Mucosa of rectum (tissue), 2 donors: Measurements from ENCODE around the gene MYMK.

Experiments used
- H3K27ac ChIP-seq, 2 donors: one replicate each; pipeline ENCODE4 v1.7.0; 2013; ENCODE audit warnings: inconsistent platforms in 2 of 2, low read depth in 2 of 2, low read length in 2 of 2
- H3K27me3 ChIP-seq, 2 donors: one replicate each; pipeline ENCODE4 v1.7.0; 2013; ENCODE audit warnings: low read length in 2 of 2; ENCODE audit not compliant: control insufficient read depth in 2 of 2, insufficient read depth in 2 of 2
- H3K36me3 ChIP-seq, 2 donors: one replicate each; pipeline ENCODE4 v1.7.0; 2013; ENCODE audit warnings: low read length in 2 of 2; ENCODE audit not compliant: control insufficient read depth in 2 of 2, insufficient read depth in 2 of 2
- H3K4me1 ChIP-seq, 2 donors: one replicate each; pipeline ENCODE4 v1.7.0; 2013; ENCODE audit warnings: low read length in 2 of 2, mild to moderate bottlenecking in 1 of 2; ENCODE audit not compliant: control insufficient read depth in 2 of 2, insufficient read depth in 2 of 2
- H3K4me3 ChIP-seq, 2 donors: one replicate each; pipeline ENCODE4 v1.7.0; 2013; ENCODE audit warnings: low read length in 2 of 2
- H3K9ac ChIP-seq, 2 donors: one replicate each; pipeline ENCODE4 v1.7.0; 2013; ENCODE audit warnings: low read length in 2 of 2, low read depth in 1 of 2, mild to moderate bottlenecking in 1 of 2
- H3K9me3 ChIP-seq, 2 donors: one replicate each; pipeline ENCODE4 v1.7.0; 2013; ENCODE audit warnings: low read length in 2 of 2; ENCODE audit not compliant: control insufficient read depth in 2 of 2
- donor health status: healthy.
- donor health status: Normal muscosa, but diverticular disease.

MYMK gene

DNA sequence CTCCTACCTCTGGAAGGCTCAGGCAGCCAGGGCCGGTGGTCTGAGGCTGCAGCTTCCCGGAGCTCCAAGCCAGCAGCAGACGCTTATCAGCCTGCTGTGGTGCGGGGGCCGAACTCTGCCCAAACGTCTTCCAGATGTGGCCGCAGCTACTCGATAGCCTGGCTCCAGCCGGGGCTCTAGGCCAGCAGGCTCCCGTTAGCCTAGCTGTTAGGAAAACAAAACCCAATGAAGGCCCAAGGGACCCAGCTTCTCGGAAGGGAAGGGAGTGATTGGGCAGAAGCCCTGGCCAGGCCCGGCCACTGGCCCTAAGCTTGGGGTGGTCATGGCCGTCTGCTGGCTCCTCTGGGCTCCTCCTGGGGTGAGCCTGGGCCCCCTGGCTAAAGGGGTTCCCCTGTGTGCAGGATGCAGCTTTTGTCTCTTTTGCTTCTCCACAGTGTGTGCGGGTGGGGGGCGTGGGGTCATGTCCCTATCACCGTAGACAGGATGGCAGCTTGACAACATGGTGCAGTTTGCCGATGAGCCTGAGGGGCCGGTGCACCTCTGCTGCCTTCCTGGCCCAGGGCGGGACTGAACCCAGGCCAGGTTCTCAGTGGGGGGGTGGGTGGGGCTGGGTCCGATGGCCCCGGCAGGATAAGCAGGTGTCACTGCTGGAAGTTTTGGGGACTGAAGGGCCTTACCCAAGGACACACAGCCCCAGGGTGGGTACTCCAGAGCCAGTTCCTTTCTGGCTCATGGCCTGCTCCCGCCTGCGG is 18.7 kb downstream of the MYMK start:
- Histone ChIP-seq H3K36me3 (no peaks in the 10 kb centered on the region), H3K9ac (no peak overlapping the region), H3K27ac (peak overlapping the region in 1 of 2 donors; percentile 4), H3K4me1 (peaks cover 11 to 14% of the 10 kb centered on the region in 2 donors), H3K4me3 (no peak overlapping the region), H3K9me3 (peaks cover 8% of the 10 kb centered on the region in 2 donors), H3K27me3 (peaks cover 3 to 4% of the 10 kb centered on the region in 2 donors)

DNA sequence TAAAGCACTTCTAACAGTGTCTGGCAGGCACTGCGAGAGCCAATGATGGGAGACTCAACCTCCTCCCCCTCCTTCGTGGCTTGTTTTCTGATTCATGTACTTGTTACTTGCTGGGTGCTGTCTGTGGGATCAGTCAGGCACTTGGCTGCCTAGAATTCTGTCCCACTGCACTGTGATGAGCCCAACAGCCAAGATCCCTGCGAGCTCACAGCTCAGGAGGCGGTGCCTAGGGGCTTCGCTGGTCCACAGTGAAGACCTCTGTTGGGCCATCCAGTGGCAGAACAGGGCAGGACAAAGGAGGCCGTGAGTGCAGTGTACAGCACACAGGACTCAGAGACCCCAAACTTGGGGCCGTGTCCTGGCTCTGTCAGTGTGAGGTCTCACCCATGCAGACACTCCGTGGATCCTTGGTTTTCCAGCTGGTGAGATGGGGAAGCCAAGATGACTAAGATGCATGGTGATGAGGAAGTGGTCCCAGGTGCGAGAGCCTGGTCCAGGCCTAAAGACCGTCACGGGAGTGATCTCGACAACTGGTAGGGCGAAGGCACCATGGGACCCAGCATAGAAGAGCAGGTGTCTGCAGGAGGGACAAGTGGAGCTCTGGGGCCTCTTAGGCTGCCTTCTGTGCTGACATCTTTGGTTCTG is 19.5 kb downstream of the MYMK start:
- Histone ChIP-seq H3K9ac (no peak overlapping the region), H3K4me3 (no peak overlapping the region), H3K27ac (peak overlapping the region in 1 of 2 donors; percentile 4), H3K27me3 (peaks cover 3 to 4% of the 10 kb centered on the region in 2 donors), H3K9me3 (peaks cover 8% of the 10 kb centered on the region in 2 donors), H3K36me3 (no peaks in the 10 kb centered on the region), H3K4me1 (peaks cover 11 to 14% of the 10 kb centered on the region in 2 donors)

DNA sequence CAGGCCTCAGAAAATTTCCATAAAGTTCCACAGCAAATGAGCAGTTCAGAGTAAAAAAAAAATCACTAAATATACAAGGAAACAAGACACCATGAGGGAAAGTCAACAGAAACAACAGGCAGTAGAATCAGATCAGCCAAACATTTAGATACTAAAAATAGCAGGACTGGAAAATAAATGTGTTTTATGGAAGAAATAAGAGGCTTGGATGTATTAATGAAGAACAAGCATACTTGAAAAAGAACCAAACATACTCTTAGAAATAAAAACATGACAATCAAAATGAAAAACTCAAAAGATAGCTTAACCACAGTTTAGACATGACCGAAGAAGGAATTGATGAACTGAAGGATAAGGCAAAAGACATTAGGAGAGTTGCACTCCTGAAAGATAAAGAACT is 22.6 kb downstream of the MYMK start:
- H3K27me3 ChIP-seq, result peaks cover 1 to 3% of the 10 kb centered on the region in 2 donors
- H3K9ac ChIP-seq, result no peak overlapping the region
- H3K4me3 ChIP-seq, result no peak overlapping the region
- H3K9me3 ChIP-seq, result peaks cover 8% of the 10 kb centered on the region in 2 donors
- H3K36me3 ChIP-seq, result no peaks in the 10 kb centered on the region
- H3K27ac ChIP-seq, result no peak overlapping the region
- H3K4me1 ChIP-seq, result peaks cover 0 to 14% of the 10 kb centered on the region in 2 donors

DNA sequence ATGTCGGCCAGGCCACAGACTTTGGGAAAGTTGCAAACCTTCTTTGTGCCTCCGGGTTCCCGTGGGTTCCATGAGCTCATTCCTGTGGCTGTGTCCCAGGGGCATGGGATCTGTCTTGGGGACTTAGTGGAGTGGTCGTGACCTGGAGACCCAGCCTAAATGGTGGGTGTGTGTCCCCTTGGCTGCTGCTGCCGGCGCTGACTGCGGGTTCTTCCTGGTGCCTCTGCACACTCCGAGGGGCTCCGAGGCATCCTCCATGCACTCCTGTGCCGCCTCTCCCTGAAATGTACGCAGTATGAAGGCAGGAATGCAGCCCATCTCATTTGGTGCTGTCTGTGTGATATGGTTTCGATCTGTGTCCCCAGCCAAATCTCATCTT is 24.9 kb downstream of the MYMK start:
- Histone ChIP-seq H3K36me3 (no peaks in the 10 kb centered on the region), H3K4me1 (peaks cover 2 to 11% of the 10 kb centered on the region in 2 donors), H3K27me3 (peaks cover 1 to 6% of the 10 kb centered on the region in 2 donors), H3K9me3 (peaks cover 8% of the 10 kb centered on the region in 2 donors), H3K9ac (no peak overlapping the region), H3K4me3 (no peak overlapping the region), H3K27ac (peak overlapping the region; percentile 6 to 37)

DNA sequence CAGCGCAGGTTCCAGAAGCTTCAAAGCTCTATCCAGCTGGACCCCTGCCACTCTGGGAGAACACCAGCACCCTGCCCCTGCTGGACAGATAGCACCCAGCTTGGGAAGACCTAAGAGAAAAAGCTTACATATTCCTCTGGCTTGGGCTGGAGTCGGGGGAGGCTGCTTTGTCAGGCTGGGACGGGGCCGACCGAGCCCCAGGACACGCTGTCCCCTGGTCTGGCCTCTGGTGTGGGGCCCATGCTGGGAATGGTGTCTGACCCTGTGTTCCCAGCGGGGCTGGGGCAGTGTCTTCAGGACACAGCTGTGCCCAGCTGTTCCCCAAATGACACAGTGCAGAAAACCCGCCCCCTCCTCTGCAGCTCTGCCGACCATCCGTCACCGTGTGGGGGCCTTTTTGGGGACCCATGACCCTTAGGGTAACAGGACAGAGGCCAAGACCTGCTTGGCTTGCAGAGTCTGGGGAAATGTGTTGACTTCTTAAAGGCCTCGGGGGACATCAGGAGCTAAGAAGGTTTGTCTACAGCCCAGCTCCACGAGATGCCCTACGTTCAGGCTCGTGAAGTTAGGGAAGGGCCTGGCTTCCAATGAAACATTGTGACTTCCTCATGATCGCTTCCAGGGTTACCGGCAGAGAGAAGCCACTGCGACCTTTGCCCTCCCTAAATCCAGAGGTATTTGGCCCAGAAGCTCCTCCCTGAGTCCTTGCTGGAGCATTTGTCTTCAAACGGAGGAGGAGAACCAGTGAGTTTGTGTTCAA is 25.4 kb downstream of the MYMK start:
- Histone ChIP-seq H3K4me3 (no peak overlapping the region), H3K27ac (peak overlapping the region; percentile 6 to 37), H3K9ac (no peak overlapping the region), H3K9me3 (peaks cover 8% of the 10 kb centered on the region in 2 donors), H3K4me1 (peaks cover 2 to 11% of the 10 kb centered on the region in 2 donors), H3K36me3 (no peaks in the 10 kb centered on the region), H3K27me3 (peaks cover 1 to 6% of the 10 kb centered on the region in 2 donors)

- H3K4me1 ChIP-seq, result peaks cover 2 to 14% of the 10 kb centered on the region in 2 donors
- no peaks in the 10 kb centered on the region for H3K36me3 ChIP-seq
- peaks cover 5 to 7% of the 10 kb centered on the region in 2 donors for H3K9me3 ChIP-seq
- H3K27me3 ChIP-seq, result peaks cover 1 to 6% of the 10 kb centered on the region in 2 donors
- H3K27ac ChIP-seq, result no peak overlapping the region
- H3K4me3 ChIP-seq, result no peak overlapping the region
- no peak overlapping the region for H3K9ac ChIP-seq
Measured at GRCh38 chr9:133496861-133497842, 27.6 kb downstream of the MYMK start.

DNA sequence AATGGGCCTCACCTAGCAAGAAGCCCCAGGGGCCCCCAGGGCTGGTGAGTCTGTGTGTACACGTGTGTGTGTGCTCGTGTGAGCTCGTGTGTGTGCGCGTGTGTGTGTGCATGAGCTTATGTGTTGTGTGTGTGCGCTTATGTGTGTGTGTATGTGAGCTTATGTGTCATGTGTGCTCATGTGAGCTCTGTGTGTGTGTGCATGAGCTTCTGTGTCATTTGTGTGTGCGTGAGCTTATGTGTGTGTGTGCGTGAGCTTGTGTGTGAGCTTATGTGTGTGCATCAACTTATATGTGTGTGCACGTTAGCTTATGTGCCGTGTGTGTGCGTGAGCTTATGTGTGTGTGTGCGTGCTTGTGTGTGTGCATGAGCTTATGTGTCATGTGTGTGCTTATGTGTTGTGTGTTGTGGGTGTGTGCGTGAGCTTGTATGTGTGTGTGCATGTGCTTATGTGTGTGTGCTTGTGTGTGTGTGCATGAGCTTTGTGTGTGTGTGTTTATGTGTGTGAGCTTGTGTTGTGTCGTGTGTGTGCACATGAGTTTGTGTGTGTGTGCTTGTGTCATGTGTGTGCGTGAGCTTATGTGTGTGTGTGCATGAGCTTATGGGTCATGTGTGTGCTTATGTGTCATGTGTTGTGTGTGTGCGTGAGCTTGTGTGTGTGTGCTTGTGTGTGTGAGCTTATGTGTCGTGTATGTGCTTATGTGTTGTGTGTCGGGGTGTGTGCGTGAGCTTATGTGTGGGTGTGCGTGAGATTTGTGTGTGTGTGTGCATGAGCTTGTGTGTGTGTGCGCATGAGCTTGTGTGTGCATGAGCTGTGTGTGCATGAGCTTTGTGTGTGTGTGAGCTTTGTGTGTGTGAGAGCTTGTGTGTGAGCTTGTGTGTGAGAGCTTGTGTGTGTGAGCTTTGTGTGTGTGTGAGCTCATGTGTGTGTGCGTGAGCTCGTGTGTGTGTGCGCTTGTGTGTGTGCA is 29.1 kb downstream of the MYMK start:
- no peaks in the 10 kb centered on the region for H3K9me3 ChIP-seq
- no peak overlapping the region for H3K9ac ChIP-seq
- H3K4me3 ChIP-seq, result no peak overlapping the region
- H3K4me1 ChIP-seq, result peaks cover 2 to 14% of the 10 kb centered on the region in 2 donors
- no peak overlapping the region for H3K27ac ChIP-seq
- H3K36me3 ChIP-seq, result no peaks in the 10 kb centered on the region
- H3K27me3 ChIP-seq, result peaks cover 1 to 6% of the 10 kb centered on the region in 2 donors

GRCh38 chr9:133494636-133495326 is 30.0 kb downstream of the MYMK start:
- Histone ChIP-seq H3K27ac (no peak overlapping the region), H3K27me3 (peaks cover 0 to 6% of the 10 kb centered on the region in 2 donors), H3K4me3 (no peak overlapping the region), H3K4me1 (peaks cover 2 to 14% of the 10 kb centered on the region in 2 donors), H3K36me3 (no peaks in the 10 kb centered on the region), H3K9ac (no peak overlapping the region), H3K9me3 (no peaks in the 10 kb centered on the region)
